CD4-positive, alpha-beta T cell treated with Interleukin-15 for 1 hour (primary cell): ENCODE data around the gene AP1S3.

ENCODE experiments used
- DNase-seq: peaks from one replicate; pipeline ENCODE4 v3.0.0-alpha.2; 2020

The AP1S3 gene

DNA sequence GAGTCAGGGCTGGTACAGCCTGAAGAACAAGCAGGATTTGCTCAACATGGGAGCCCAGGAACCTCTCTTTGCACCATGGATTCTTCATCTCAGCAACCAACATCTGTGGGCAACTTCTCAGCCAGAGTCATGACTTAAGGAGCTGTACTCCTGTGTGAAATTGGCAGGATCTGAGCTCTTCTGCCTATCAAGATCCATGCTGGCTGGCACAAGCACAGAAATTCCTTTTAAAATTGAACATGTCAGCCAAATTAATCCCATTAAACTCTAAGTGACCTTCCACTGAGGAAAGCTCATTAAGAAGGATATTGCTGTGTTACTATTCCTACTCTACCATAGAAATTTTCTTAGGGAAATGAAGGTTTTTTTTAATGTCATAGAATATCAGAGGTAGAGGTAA, 124.7 kb downstream of the AP1S3 start:
- no peak for DNase-seq

DNA sequence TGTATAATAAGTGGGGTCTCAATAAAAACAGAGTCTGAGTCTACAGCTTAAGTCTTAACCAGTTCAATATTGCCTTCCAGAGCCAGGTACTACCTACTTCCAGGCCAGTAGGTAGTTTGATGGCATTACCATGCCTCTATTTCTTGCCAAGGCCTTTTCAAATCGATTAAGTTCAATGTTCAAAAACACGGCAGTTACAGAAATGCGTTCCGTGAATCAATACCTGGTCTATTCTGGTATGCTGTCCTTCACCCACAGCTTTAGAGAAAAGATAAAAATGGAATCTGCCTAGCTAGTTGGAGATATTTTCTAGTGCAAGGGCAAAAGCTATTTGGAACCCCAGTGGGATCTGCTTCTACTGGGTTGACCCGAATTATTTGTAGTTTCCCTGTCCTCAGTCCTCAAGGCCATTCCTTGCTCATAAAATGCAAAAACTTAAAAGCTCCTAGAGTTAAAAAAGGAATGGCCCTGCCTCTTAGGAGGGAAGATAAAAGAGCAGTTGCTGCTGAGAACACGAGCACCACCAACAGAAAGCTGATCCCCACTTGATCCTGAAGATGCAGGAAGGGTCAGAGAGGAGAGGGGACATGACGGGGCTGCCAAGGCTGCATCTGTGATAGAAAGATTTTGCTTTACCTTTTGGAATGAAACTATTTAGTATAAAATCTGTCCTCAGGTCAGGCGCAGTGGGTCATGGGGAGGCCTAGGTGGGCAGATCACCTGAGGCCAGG, 125.6 kb downstream of the AP1S3 start:
- DNase-seq: no peak
